SK-N-MC (cell line): ENCODE data around the gene TMEM120B.

Experiments
- EZH2 ChIP-seq: fragments of 200-600 bp; sonication (generic); IDR thresholded peaks from one replicate; pipeline ENCODE4 v1.6.1; 2017; ENCODE audit warnings: antibody characterized with exemption
- FOXP2 ChIP-seq: optimal IDR thresholded peaks from 2 replicates; pipeline ENCODE3; 2011; ENCODE audit warnings: mild to moderate bottlenecking, moderate library complexity; ENCODE audit not compliant: insufficient read depth; ENCODE audit errors: extremely low read length, control extremely low read depth
- POLR2AphosphoS5 ChIP-seq: IDR thresholded peaks from 2 replicates; pipeline ENCODE4 v1.6.1; 2012; ENCODE audit warnings: mild to moderate bottlenecking, low read depth, low read length, borderline replicate concordance

DNA sequence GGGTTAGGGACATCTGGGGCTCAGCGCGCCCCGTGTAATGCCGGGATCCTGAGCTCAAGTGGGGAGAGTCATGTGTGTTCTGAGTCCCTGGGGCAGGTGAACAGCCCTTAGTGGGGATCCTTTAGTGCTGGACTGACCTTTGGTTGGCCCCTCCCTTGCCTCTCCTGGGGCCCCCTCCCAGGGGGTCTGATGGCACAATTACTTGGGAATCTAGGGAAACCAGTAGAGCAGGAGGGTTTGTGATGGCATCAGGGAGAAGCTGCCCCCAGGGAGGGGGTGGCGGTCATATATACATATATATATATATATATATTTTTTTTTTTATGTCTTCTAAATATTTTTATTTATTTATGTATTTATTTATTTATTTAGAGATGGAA is 43.0 kb upstream of the TMEM120B start, which contains the start of gene MORN3:
- no peak for TF ChIP-seq POLR2AphosphoS5
- no peak for TF ChIP-seq EZH2
- no peak for TF ChIP-seq FOXP2
